ENCODE measurements around the gene MYL7. TPM values are rescaled to one million over a fixed set of nuclear protein-coding genes. Genes with fewer than 3 reads are reported as not detected.
A peak's percentile ranks its signal among the peaks of the same experiment; 100 is the strongest.

Gene MYL7
- total and polyA plus RNA-seq, 4 experiments from 2014 or later: not detected

- H3K4me1 ChIP-seq (ENCODE audit: insufficient read depth, low read length): peaks cover 22% of the 10 kb centered on the region
- H3K9me3 ChIP-seq (ENCODE audit: control insufficient read depth in 1 of 2, low read length in 2 of 2): no peaks in the 10 kb centered on the region
- ChIA-PET POLR2A (ENCODE audit: partially characterized antibody) (interaction anchor here (0.6 to 1.8 kb wide), 9 partner anchors 9 to 458 kb away, joined by 3 to 20 read pairs (median 4); partner anchors contain the start of genes DBNL, MRPS24, TMED4 and YKT6), CTCF (ENCODE audit: partially characterized antibody) (interaction anchor here (0.7 to 1.3 kb wide), 2 partner anchors 38 to 42 kb away, joined by 3 to 5 read pairs; no protein-coding TSS in a partner anchor)
- peak within 1 kb of the TSS; percentile 87 to 95 (median 93) for H3K4me3 Mint-ChIP-seq
- peak within 1 kb of the TSS; percentile 72 to 78 for H3K4me3 ChIP-seq (ENCODE audit: low read length in 2 of 2)
- H3K9me3 Mint-ChIP-seq: no peaks in the 10 kb centered on the region
- no peaks in the 10 kb centered on the region for H3K27me3 Mint-ChIP-seq
- peak within 1 kb of the TSS; percentile 76 for H3K27ac ChIP-seq (ENCODE audit: low read depth, low read length)
- peaks cover 20 to 37% (median 27%) of the 10 kb centered on the region in 4 donors for H3K4me1 Mint-ChIP-seq
- H3K36me3 ChIP-seq (ENCODE audit: insufficient read depth, low read length): peaks cover 15% of the 10 kb centered on the region
- DNase-seq: peak; percentile 95 to 97 (median 96)
- H3K27ac Mint-ChIP-seq: peak within 1 kb of the TSS; percentile 90 to 97 (median 96)
- peaks cover 20 to 22% of the 10 kb centered on the region in 2 donors for H3K36me3 Mint-ChIP-seq
- H3K27me3 ChIP-seq (ENCODE audit: insufficient read depth, low read length): no peaks in the 10 kb centered on the region
- intact Hi-C loops (cut with micrococcal nuclease): loop anchor here (1.0 to 5.0 kb wide), 6 partner anchors 19 to 256 kb away; partner anchors contain the start of genes AEBP1, MRPS24, POLM and YKT6
Observed at GRCh38 chr7:44123190-44124003, 17.7 kb downstream of the MYL7 start, which contains the start of gene POLD2. Gene POLD2 (minus strand): TSS chr7:44123548. CDS start chr7:44122053, 1,495 bp downstream.

GRCh38 chr7:44122529-44122928, 18.6 kb downstream of the MYL7 start:
- POLR2A ChIA-PET (ENCODE audit: partially characterized antibody): interaction anchor here (1.0 to 1.8 kb wide), 5 partner anchors 8 to 369 kb away, joined by 3 to 20 read pairs (median 4); partner anchors contain the start of gene MRPS24
- Mint-ChIP-seq H3K36me3 (peaks cover 26% of the 10 kb centered on the region in 2 donors), H3K4me1 (peaks cover 20 to 37% (median 27%) of the 10 kb centered on the region in 4 donors)

DNA sequence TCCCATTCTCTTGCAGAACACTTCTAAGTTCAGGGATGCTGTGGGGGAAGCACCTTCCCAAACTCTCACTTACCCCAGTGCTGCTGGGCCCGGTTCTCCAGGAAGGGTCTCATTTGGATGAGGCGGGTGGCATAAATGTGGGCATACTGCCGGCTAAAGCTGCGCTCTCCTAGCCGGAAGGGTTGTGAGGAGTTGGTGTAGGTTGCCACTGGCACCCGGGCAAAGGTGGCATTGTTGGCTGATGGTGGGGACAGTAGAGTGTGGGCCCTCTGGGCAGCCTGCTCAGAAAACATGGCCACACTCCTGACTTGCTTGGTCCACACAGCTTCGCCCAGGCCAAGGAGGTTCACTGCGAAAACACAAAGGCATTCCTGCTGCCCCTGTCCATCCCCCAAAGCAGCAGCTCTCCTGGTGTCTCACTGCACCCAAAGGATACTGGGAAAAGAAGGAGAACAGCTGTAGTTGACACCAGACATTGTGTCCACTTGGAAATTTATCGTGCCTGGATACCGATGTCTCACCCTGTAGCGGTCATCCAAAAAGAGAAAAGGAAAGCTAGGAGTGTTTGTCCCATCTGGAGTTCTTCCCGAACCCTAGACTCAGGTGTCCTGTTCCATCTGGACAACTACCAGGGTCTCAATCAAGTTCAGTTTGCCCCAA, 19.2 kb downstream of the MYL7 start:
- ChIA-PET POLR2A (ENCODE audit: partially characterized antibody) (interaction anchor here (1.2 kb wide), 1 partner anchor 369 kb away, joined by 4 read pairs; no protein-coding TSS in a partner anchor), CTCF (ENCODE audit: partially characterized antibody) (no interaction called here)
- peaks cover 26 to 33% of the 10 kb centered on the region in 2 donors for H3K36me3 Mint-ChIP-seq
- H3K4me1 ChIP-seq (ENCODE audit: insufficient read depth, low read length): peaks cover 22% of the 10 kb centered on the region
- H3K36me3 ChIP-seq (ENCODE audit: insufficient read depth, low read length): peaks cover 15% of the 10 kb centered on the region
- no peak for DNase-seq
- H3K4me3 Mint-ChIP-seq: peak overlapping the region in 3 of 8 donors; percentile 6 to 92 (median 15)
- H3K4me3 ChIP-seq (ENCODE audit: low read length in 2 of 2): no peak overlapping the region
- no peak overlapping the region for H3K27ac ChIP-seq (ENCODE audit: low read depth, low read length)
- peaks cover 20 to 37% (median 27%) of the 10 kb centered on the region in 4 donors for H3K4me1 Mint-ChIP-seq
- H3K27me3 ChIP-seq (ENCODE audit: insufficient read depth, low read length): no peaks in the 10 kb centered on the region
- H3K9me3 Mint-ChIP-seq: no peaks in the 10 kb centered on the region
- H3K27ac Mint-ChIP-seq: peak overlapping the region in 2 of 7 donors; percentile 91 to 97
- intact Hi-C loops (cut with micrococcal nuclease): loop anchor here (2.0 to 5.0 kb wide), 5 partner anchors 17 to 255 kb away; partner anchors contain the start of genes AEBP1, MRPS24 and YKT6
- no peaks in the 10 kb centered on the region for H3K9me3 ChIP-seq (ENCODE audit: control insufficient read depth in 1 of 2, low read length in 2 of 2)
- no peaks in the 10 kb centered on the region for H3K27me3 Mint-ChIP-seq

More at GRCh38 chr7:44122529-44122928, 18.6 kb downstream of the MYL7 start:
- H3K36me3 ChIP-seq (ENCODE audit: insufficient read depth, low read length): peaks cover 15% of the 10 kb centered on the region
- Mint-ChIP-seq H3K27ac (peak overlapping the region; percentile 84 to 97 (median 96)), H3K9me3 (no peaks in the 10 kb centered on the region), H3K4me3 (peak overlapping the region; percentile 77 to 95 (median 92)), H3K27me3 (no peaks in the 10 kb centered on the region)
- H3K4me3 ChIP-seq (ENCODE audit: low read length in 2 of 2): peak overlapping the region in 1 of 2 donors; percentile 72
- peaks cover 22% of the 10 kb centered on the region for H3K4me1 ChIP-seq (ENCODE audit: insufficient read depth, low read length)
- no peak for DNase-seq
- H3K9me3 ChIP-seq (ENCODE audit: control insufficient read depth in 1 of 2, low read length in 2 of 2): no peaks in the 10 kb centered on the region
- peak overlapping the region; percentile 76 for H3K27ac ChIP-seq (ENCODE audit: low read depth, low read length)
- intact Hi-C loops (cut with micrococcal nuclease): loop anchor here (2.0 to 5.0 kb wide), 5 partner anchors 18 to 255 kb away; partner anchors contain the start of genes AEBP1, MRPS24 and YKT6
- CTCF ChIA-PET (ENCODE audit: partially characterized antibody): interaction anchor here (1.3 kb wide), 1 partner anchor 42 kb away, joined by 5 read pairs; no protein-coding TSS in a partner anchor
- H3K27me3 ChIP-seq (ENCODE audit: insufficient read depth, low read length): no peaks in the 10 kb centered on the region

DNA sequence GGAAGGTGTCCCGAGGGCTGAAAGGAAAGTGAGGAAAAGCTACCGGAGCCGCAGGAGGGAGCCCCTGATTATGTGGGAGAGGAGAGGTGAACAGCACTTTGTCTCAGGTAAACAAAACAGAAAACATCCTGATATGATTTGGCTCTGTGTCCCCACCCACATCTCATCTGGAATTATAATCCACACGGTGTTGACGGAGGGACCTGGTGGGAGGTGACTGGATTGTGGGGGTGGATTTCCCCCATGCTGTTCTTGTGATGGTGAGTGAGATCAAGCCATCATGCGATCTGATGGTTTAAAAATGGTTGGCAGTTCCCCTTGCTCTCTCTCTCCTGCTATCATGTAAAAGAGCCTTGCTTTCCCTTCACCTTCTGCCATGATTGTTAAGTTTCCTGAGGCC, 20.7 kb downstream of the MYL7 start:
- H3K27me3 ChIP-seq (ENCODE audit: insufficient read depth, low read length): no peaks in the 10 kb centered on the region
- peaks cover 20 to 36% (median 27%) of the 10 kb centered on the region in 4 donors for H3K4me1 Mint-ChIP-seq
- H3K4me3 Mint-ChIP-seq: no peak overlapping the region
- ChIA-PET CTCF (ENCODE audit: partially characterized antibody) (no interaction called here), POLR2A (ENCODE audit: partially characterized antibody) (no interaction called here)
- no peaks in the 10 kb centered on the region for H3K27me3 Mint-ChIP-seq
- intact Hi-C loops (cut with micrococcal nuclease): loop anchor here (5.0 kb wide), 2 partner anchors 82 to 253 kb away; partner anchors contain the start of genes MRPS24 and YKT6
- H3K27ac Mint-ChIP-seq: peak overlapping the region in 2 of 7 donors; percentile 35 to 53
- H3K36me3 ChIP-seq (ENCODE audit: insufficient read depth, low read length): peaks cover 16% of the 10 kb centered on the region
- peaks cover 26 to 43% of the 10 kb centered on the region in 2 donors for H3K36me3 Mint-ChIP-seq
- no peaks in the 10 kb centered on the region for H3K9me3 ChIP-seq (ENCODE audit: control insufficient read depth in 1 of 2, low read length in 2 of 2)
- H3K4me3 ChIP-seq (ENCODE audit: low read length in 2 of 2): no peak overlapping the region
- H3K4me1 ChIP-seq (ENCODE audit: insufficient read depth, low read length): peaks cover 22% of the 10 kb centered on the region
- H3K9me3 Mint-ChIP-seq: no peaks in the 10 kb centered on the region
- H3K27ac ChIP-seq (ENCODE audit: low read depth, low read length): no peak overlapping the region
- no peak for DNase-seq

- no peaks in the 10 kb centered on the region for H3K9me3 Mint-ChIP-seq
- peaks cover 21% of the 10 kb centered on the region for H3K36me3 ChIP-seq (ENCODE audit: insufficient read depth, low read length)
- intact Hi-C loops (cut with micrococcal nuclease): loop anchor here (5.0 kb wide), 2 partner anchors 82 to 253 kb away; partner anchors contain the start of genes MRPS24 and YKT6
- no peaks in the 10 kb centered on the region for H3K27me3 ChIP-seq (ENCODE audit: insufficient read depth, low read length)
- H3K36me3 Mint-ChIP-seq: peaks cover 26 to 46% of the 10 kb centered on the region in 2 donors
- peaks cover 22% of the 10 kb centered on the region for H3K4me1 ChIP-seq (ENCODE audit: insufficient read depth, low read length)
- ChIA-PET CTCF (ENCODE audit: partially characterized antibody) (no interaction called here), POLR2A (ENCODE audit: partially characterized antibody) (no interaction called here)
- DNase-seq: no peak
- no peak overlapping the region for H3K4me3 ChIP-seq (ENCODE audit: low read length in 2 of 2)
- peak overlapping the region in 2 of 8 donors; percentile 26 to 36 for H3K4me3 Mint-ChIP-seq
- no peak overlapping the region for H3K27ac ChIP-seq (ENCODE audit: low read depth, low read length)
- H3K9me3 ChIP-seq (ENCODE audit: control insufficient read depth in 1 of 2, low read length in 2 of 2): no peaks in the 10 kb centered on the region
- peaks cover 20 to 31% (median 27%) of the 10 kb centered on the region in 4 donors for H3K4me1 Mint-ChIP-seq
- no peaks in the 10 kb centered on the region for H3K27me3 Mint-ChIP-seq
- H3K27ac Mint-ChIP-seq: peak overlapping the region in 4 of 7 donors; percentile 2 to 64 (median 38)
Observed at GRCh38 chr7:44119829-44120380, 21.2 kb downstream of the MYL7 start.

DNA sequence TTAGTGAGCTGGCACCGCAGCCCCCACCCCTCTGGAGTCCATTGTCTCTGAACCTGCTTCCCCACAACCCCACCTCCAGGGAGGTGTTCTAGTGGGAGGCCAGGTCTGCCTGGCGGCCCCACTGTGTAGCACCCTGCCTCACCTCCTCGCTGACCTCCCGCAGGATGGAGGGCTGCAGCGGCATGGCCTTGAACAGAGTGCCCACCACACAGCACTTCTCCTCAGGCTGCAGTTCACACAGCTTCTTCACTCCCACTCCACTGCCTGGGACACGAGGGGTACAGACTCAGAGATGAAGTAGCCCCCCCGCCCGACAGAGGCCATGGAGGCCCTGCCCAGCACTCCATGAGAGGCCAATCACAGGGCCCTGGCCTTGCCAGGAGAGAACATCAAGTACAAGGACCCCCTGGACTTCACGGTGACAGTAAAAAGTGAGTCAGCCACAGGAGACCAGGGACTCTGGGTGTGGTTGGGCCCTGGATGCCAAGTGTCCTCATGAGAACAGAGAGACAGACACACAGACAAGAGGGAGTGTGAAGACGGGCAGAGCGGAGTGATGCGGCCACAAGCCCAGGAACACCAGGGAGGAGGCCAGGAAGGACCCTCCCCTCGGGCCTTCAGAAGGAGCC, 23.2 kb downstream of the MYL7 start:
- Mint-ChIP-seq H3K36me3 (peaks cover 26 to 56% of the 10 kb centered on the region in 2 donors), H3K4me3 (no peak overlapping the region), H3K27ac (no peak overlapping the region), H3K9me3 (no peaks in the 10 kb centered on the region), H3K27me3 (no peaks in the 10 kb centered on the region), H3K4me1 (peaks cover 17 to 25% (median 20%) of the 10 kb centered on the region in 4 donors)
- ChIA-PET CTCF (ENCODE audit: partially characterized antibody) (no interaction called here), POLR2A (ENCODE audit: partially characterized antibody) (no interaction called here)
- Histone ChIP-seq H3K36me3 (ENCODE audit: insufficient read depth, low read length) (peaks cover 23% of the 10 kb centered on the region), H3K4me1 (ENCODE audit: insufficient read depth, low read length) (peaks cover 14% of the 10 kb centered on the region), H3K9me3 (ENCODE audit: control insufficient read depth in 1 of 2, low read length in 2 of 2) (no peaks in the 10 kb centered on the region), H3K27me3 (ENCODE audit: insufficient read depth, low read length) (no peaks in the 10 kb centered on the region), H3K4me3 (ENCODE audit: low read length in 2 of 2) (no peak overlapping the region), H3K27ac (ENCODE audit: low read depth, low read length) (no peak overlapping the region)
- DNase-seq: no peak
- intact Hi-C loops (cut with micrococcal nuclease): no loop called here
